Naive B cell (primary cell): ENCODE results near the gene FILIP1. TPM values are rescaled to one million over a fixed set of nuclear protein-coding genes. Genes with fewer than 3 reads are reported as not detected.

Experiments used
- ATAC-seq, 2 donors: fragments of 150-1000 bp; cut with Tn5 transposase; 2 replicates each; pipeline ENCODE4 v1.10.0; 2021; ENCODE audit warnings: low read depth in 2 of 2, mild to moderate bottlenecking in 2 of 2, moderate library complexity in 2 of 2
- DNase-seq: peaks from one replicate; pipeline ENCODE4 v3.0.0; 2022
- H3K27ac Mint-ChIP-seq, 6 donors: one replicate each; pipeline ENCODE4 v1.8.0; 2020 to 2022; ENCODE audit warnings: mild to moderate bottlenecking in 6 of 6, mixed read lengths in 6 of 6, moderate library complexity in 5 of 6, inconsistent platforms in 2 of 6
- H3K27me3 Mint-ChIP-seq, 3 donors: one replicate each; pipeline ENCODE4 v1.8.0; 2021 to 2022; ENCODE audit warnings: mixed read lengths in 3 of 3, mild to moderate bottlenecking in 1 of 3
- H3K36me3 Mint-ChIP-seq, 2 donors: one replicate each; pipeline ENCODE4 v1.8.0; 2020 to 2022; ENCODE audit warnings: mixed read lengths in 2 of 2, inconsistent platforms in 1 of 2, mild to moderate bottlenecking in 1 of 2
- H3K4me1 Mint-ChIP-seq, 3 donors: one replicate each; pipeline ENCODE4 v1.8.0; 2020 to 2022; ENCODE audit warnings: mixed read lengths in 3 of 3, inconsistent platforms in 1 of 3, mild to moderate bottlenecking in 1 of 3, moderate library complexity in 1 of 3
- H3K4me3 Mint-ChIP-seq, 8 donors: one replicate each; pipeline ENCODE4 v1.8.0; 2020 to 2022; ENCODE audit warnings: mild to moderate bottlenecking in 8 of 8, mixed read lengths in 8 of 8, moderate library complexity in 8 of 8, inconsistent platforms in 2 of 8
- H3K9me3 Mint-ChIP-seq, 7 donors: one replicate each; pipeline ENCODE4 v1.8.0; 2020 to 2022; ENCODE audit warnings: mixed read lengths in 7 of 7, mild to moderate bottlenecking in 5 of 7, inconsistent platforms in 2 of 7, moderate library complexity in 1 of 7
- polyA plus RNA-seq, 6 donors: library from polyadenylated mRNA; unstranded; fragments of 300-500 nt; fragmentation: Illumina TruSeq; gene quantifications; one replicate each; pipeline ENCODE4 v1.2.3, GENCODE V29; 2021; ENCODE audit warnings: low read depth in 6 of 6

FILIP1 gene
- polyA plus RNA-seq, 6 donors from 2014 or later: not detected

DNA sequence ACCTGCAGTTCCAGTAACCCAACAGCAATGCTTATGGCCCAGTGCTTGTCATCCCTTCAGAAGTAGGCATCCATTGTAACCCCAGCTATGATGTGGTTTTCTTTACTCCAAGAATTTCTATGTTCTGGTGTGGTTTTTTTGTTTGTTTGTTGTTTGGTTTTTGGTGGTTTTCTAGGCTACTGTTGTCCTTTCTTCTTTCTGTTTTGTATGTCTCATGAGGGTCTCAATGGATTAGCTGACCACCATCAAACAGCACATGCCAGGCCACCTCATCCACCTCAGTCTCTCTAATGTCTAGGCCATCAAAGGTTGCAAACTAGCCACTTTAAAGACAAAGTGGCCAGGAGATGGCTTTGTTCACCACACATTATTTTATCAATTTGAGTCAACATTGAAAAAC, 149.6 kb downstream of the FILIP1 start:
- Mint-ChIP-seq H3K27me3 (peaks cover 21 to 23% (median 21%) of the 10 kb centered on the region in 3 donors), H3K4me3 (no peak overlapping the region), H3K4me1 (no peaks in the 10 kb centered on the region), H3K36me3 (no peaks in the 10 kb centered on the region), H3K27ac (peak overlapping the region in 1 of 6 donors; percentile 45), H3K9me3 (no peaks in the 10 kb centered on the region)
- DNase-seq: no peak
- ATAC-seq: no peak

DNA sequence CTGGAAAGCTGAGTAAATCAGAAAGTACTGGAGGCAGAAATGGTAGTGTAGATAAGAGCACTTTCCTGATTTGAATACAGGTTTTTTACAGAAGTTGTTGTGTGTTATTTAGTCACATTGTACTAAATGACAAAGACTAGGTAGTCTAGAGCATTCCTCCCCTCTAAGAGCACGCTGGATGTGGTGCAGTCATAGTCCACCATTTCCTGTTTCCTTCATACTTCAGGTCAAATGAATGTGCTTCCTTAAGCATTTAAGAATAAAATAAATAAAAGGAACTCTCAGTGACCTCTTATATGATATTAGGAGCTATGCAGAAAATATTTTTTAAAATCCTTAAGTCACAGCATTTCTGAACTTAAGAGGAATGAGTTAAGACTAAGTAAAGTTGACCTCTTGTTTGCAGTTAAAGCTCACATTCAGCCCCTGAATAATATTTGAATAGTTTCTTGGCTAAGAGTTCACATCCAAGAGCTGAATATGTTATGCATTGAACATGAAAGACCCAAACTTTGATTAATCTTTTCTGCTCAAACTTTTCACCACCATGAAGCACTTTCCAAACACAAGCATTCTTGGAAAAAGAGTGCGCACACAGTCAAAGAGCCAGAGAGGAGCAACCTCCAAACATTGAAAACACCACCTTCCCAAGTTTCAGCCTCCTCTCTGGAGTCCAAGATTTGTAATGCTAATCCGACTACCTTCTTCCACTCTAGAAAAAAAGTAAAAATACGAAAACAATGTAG, 155.6 kb downstream of the FILIP1 start:
- H3K9me3 Mint-ChIP-seq: no peaks in the 10 kb centered on the region
- H3K36me3 Mint-ChIP-seq: no peaks in the 10 kb centered on the region
- ATAC-seq: no peak

DNA sequence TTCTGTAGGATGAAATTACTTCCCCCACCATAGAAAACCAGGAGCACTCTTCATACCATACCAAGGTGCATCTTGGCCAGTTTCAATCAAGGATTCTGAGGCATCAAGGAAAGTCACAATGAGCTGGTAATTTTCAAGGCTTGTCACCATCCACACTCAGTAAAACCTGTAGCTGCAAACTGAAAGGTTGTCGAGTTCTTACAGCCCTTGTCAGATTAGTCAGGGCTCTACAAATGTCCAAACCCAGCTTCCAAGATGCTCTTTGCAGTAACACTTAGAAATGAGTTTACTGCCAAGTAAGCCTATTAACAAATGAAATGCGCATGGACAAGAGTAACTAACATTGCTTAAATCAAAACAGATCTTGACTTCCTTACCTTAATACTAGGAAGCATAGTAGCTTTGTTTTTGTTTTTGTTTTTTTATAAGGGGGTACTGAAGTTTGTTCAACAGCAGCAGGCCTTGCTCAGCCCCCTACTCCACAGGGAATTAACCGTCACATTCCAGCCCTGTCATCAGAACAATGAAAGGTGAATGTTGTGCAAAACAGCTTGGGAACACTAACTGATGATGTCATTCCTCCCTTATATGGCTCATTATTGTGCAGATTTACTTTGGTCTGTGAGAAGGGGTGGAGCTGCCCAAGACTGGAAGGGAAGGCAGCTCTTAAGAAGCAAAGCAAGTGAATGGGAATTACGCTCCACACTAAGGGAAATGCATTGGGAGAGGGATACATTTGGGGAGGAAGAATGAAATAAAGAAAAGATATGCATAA, 159.1 kb downstream of the FILIP1 start:
- DNase-seq: no peak
- ATAC-seq: no peak
- peaks cover 17 to 40% (median 20%) of the 10 kb centered on the region in 3 donors for H3K27me3 Mint-ChIP-seq
- H3K9me3 Mint-ChIP-seq: no peaks in the 10 kb centered on the region
- H3K36me3 Mint-ChIP-seq: no peaks in the 10 kb centered on the region
- no peaks in the 10 kb centered on the region for H3K4me1 Mint-ChIP-seq
- H3K4me3 Mint-ChIP-seq: no peak overlapping the region
- H3K27ac Mint-ChIP-seq: no peak overlapping the region

More for the DNA sequence above, 155.6 kb downstream of the FILIP1 start:
- no peak for DNase-seq
- Mint-ChIP-seq H3K4me3 (no peak overlapping the region), H3K4me1 (no peaks in the 10 kb centered on the region), H3K27me3 (peaks cover 3 to 33% (median 14%) of the 10 kb centered on the region in 3 donors), H3K27ac (no peak overlapping the region)

DNA sequence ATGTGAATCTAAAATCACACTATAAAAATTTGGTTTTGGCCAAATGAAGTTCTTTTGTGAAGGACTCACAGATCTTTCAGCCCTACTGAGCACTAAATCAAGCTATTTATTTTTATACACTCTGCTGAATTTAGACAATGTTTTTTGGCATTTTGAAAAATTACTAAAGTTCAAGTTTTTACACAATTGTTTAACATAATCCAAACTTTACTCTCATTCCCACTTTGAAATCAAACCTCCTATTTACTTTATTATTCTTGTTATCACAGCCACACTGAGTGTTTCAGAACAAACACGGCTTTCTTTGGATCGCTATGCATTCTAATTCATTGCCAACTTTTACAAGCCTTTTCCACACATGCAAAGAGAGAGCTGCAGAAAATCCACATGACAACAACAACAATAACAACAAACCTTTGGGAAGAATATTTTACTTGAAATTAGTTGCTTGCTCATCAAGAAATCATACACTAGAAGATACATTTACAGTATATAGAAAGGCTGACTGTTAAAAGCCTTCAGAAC, 159.9 kb downstream of the FILIP1 start:
- peaks cover 24 to 47% (median 26%) of the 10 kb centered on the region in 3 donors for H3K27me3 Mint-ChIP-seq
- ATAC-seq (no peak), DNase-seq (no peak)
- H3K4me3 Mint-ChIP-seq: no peak overlapping the region
- H3K4me1 Mint-ChIP-seq: no peaks in the 10 kb centered on the region
- no peak overlapping the region for H3K27ac Mint-ChIP-seq
- no peaks in the 10 kb centered on the region for H3K9me3 Mint-ChIP-seq
- no peaks in the 10 kb centered on the region for H3K36me3 Mint-ChIP-seq

GRCh38 chr6:75331151-75331550, 162.4 kb downstream of the FILIP1 start:
- Mint-ChIP-seq H3K4me1 (no peaks in the 10 kb centered on the region), H3K36me3 (no peaks in the 10 kb centered on the region), H3K27ac (no peak overlapping the region), H3K4me3 (no peak overlapping the region), H3K9me3 (no peaks in the 10 kb centered on the region), H3K27me3 (peaks cover 21 to 45% (median 26%) of the 10 kb centered on the region in 3 donors)
- ATAC-seq: no peak
- no peak for DNase-seq

GRCh38 chr6:75329703-75330102, 163.9 kb downstream of the FILIP1 start:
- peaks cover 0 to 4% (median 2%) of the 10 kb centered on the region in 7 donors for H3K9me3 Mint-ChIP-seq
- H3K27ac Mint-ChIP-seq: no peak overlapping the region
- no peaks in the 10 kb centered on the region for H3K4me1 Mint-ChIP-seq
- H3K27me3 Mint-ChIP-seq: peaks cover 28 to 47% (median 30%) of the 10 kb centered on the region in 3 donors
- H3K4me3 Mint-ChIP-seq: no peak overlapping the region
- no peaks in the 10 kb centered on the region for H3K36me3 Mint-ChIP-seq
- ATAC-seq (no peak), DNase-seq (no peak)

GRCh38 chr6:75327807-75328206, 165.8 kb downstream of the FILIP1 start:
- H3K9me3 Mint-ChIP-seq: peaks cover 2 to 5% (median 4%) of the 10 kb centered on the region in 7 donors
- H3K4me1 Mint-ChIP-seq: no peaks in the 10 kb centered on the region
- DNase-seq (no peak), ATAC-seq (no peak)
- peaks cover 28 to 42% (median 30%) of the 10 kb centered on the region in 3 donors for H3K27me3 Mint-ChIP-seq
- no peaks in the 10 kb centered on the region for H3K36me3 Mint-ChIP-seq
- no peak overlapping the region for H3K4me3 Mint-ChIP-seq
- H3K27ac Mint-ChIP-seq: no peak overlapping the region

- H3K27ac Mint-ChIP-seq: no peak overlapping the region
- peaks cover 21 to 44% (median 21%) of the 10 kb centered on the region in 3 donors for H3K27me3 Mint-ChIP-seq
Measured at GRCh38 chr6:75326557-75327258, 166.9 kb downstream of the FILIP1 start.

GRCh38 chr6:75318900-75319299, 174.7 kb downstream of the FILIP1 start:
- no peaks in the 10 kb centered on the region for H3K36me3 Mint-ChIP-seq
- ATAC-seq: no peak
- no peak overlapping the region for H3K27ac Mint-ChIP-seq
- no peak overlapping the region for H3K4me3 Mint-ChIP-seq
- DNase-seq: no peak
- no peaks in the 10 kb centered on the region for H3K4me1 Mint-ChIP-seq
- peaks cover 0 to 5% (median 2%) of the 10 kb centered on the region in 7 donors for H3K9me3 Mint-ChIP-seq
- peaks cover 30 to 42% (median 36%) of the 10 kb centered on the region in 3 donors for H3K27me3 Mint-ChIP-seq

More at GRCh38 chr6:75326557-75327258, 166.9 kb downstream of the FILIP1 start:
- Mint-ChIP-seq H3K36me3 (no peaks in the 10 kb centered on the region), H3K4me1 (no peaks in the 10 kb centered on the region), H3K9me3 (peaks cover 2 to 5% (median 4%) of the 10 kb centered on the region in 7 donors), H3K4me3 (no peak overlapping the region)
- ATAC-seq (no peak), DNase-seq (no peak)

DNA sequence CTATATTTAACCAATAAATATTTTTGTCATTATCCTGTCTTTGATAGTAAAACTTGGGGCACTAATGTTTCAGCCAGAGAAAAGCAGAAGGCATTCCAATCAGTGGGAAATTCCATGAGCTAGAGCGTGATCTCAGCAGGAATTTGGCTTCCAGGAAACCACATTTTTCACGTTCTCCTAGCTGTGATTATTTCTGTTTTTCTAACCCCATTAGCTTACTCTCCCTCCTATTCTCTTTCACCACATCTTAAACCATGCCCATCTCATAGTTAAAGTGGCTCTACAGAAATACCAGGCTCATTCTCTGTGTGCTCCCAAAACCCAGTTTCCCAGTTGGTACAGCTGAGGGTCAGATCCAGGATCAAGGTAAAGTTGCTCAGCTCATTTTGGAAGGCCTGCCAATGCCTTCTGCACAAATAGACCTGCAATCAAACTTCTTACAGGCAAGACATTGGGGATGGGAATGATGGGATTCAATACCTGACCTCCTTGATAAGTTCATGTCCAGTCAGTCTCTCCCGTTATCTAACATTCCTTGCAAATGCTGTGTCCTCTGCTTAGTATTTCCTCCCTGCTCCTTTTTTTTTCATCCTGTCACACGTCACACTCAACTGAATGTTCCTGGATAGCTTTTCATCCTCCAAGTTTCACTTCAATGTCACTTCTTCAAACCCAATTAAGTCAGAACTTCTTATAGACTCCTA, 175.9 kb downstream of the FILIP1 start:
- Mint-ChIP-seq H3K4me3 (no peak overlapping the region), H3K9me3 (peaks cover 0 to 4% (median 0%) of the 10 kb centered on the region in 7 donors), H3K36me3 (no peaks in the 10 kb centered on the region), H3K27me3 (peaks cover 35 to 49% (median 45%) of the 10 kb centered on the region in 3 donors), H3K27ac (no peak overlapping the region), H3K4me1 (no peaks in the 10 kb centered on the region)
- DNase-seq (no peak), ATAC-seq (no peak)

DNA sequence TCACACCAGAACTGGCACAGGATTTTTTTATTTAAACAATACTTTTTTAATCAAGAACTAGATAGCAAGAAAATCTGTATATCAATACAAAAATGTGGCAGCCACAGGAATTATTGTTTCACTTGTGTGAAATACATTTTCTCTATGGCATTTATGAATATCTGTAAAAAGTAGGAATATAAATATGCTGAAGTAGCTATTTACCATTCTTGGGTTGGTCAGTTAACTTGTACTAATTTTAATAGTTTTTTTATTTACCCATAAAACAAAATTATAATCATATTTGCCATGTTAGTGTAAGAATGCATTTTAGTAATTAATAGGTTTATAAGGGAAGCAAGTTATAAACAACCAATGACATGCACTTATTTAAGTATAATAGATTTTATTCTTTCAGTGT, 177.6 kb downstream of the FILIP1 start:
- H3K4me1 Mint-ChIP-seq: no peaks in the 10 kb centered on the region
- H3K36me3 Mint-ChIP-seq: no peaks in the 10 kb centered on the region

DNA sequence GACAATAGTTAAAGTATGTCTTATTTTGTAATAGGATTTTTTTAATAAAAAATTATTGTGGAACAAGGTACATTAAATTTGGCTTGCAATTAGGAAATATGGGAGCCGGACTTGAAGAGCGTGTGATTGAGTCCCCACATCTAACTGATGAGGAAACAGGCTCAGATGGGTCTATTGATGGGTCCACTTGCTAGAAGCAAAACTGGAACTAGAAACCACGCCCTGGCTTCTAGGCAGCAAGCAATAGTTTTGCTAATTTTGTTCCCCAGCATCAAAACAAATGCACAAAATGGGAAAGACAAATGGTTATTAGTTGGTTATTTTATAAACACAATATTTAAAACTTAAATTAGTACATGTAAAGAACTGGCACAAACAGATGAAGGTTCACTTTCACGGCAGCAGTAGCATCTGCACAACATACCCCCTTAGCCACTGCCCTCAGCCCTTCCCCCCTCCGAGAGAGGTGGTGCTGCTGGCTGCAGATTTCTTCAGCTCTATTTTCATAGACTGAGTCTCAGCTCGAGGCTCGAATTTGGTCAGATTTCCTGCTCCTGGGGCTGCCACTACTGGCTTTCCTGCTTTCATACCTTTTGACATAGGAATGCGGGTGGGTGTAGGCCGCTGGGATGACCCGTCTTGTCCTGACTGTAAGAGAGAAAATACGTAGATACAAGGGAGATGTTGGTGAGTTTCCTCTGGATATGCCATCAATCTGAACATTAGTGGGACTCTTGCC, 185.2 kb downstream of the FILIP1 start:
- Mint-ChIP-seq H3K4me1 (no peaks in the 10 kb centered on the region), H3K4me3 (no peak overlapping the region), H3K27me3 (peaks cover 10 to 30% (median 17%) of the 10 kb centered on the region in 3 donors), H3K27ac (no peak overlapping the region), H3K9me3 (no peaks in the 10 kb centered on the region), H3K36me3 (no peaks in the 10 kb centered on the region)
- ATAC-seq (no peak), DNase-seq (no peak)

More for the DNA sequence above, 177.6 kb downstream of the FILIP1 start:
- Mint-ChIP-seq H3K27ac (no peak overlapping the region), H3K4me3 (no peak overlapping the region), H3K9me3 (peaks cover 0 to 4% (median 0%) of the 10 kb centered on the region in 7 donors), H3K27me3 (peaks cover 33 to 43% (median 41%) of the 10 kb centered on the region in 3 donors)
- no peak for ATAC-seq
- DNase-seq: no peak
